ENCODE data around the gene CKAP2L.
A peak's percentile ranks its signal among the peaks of the same experiment; 100 is the strongest.

The CKAP2L gene

GRCh38 chr2:112784199-112785189 is 20.1 kb upstream of the CKAP2L start, which contains the start of gene IL1A:
TSS of gene IL1A (minus strand) at chr2:112784493. CDS start at chr2:112783770, 723 bp downstream.
- DNase-seq (ENCODE audit: low read depth): no peak
- TF ChIP-seq CTCF (IDR thresholded peaks at IDR 0.05; ENCODE audit: control insufficient read depth, extremely low read depth, insufficient read depth): no peak
- no peak within 1 kb of the TSS for H3K4me3 ChIP-seq (ENCODE audit: low read depth, low read length)

- TF ChIP-seq CTCF (IDR thresholded peaks at IDR 0.05; ENCODE audit: control insufficient read depth, extremely low read depth, insufficient read depth): no peak
- DNase-seq (ENCODE audit: low read depth): no peak
- H3K4me3 ChIP-seq (ENCODE audit: low read depth, low read length): no peak overlapping the region
These were observed 18.8 kb upstream of the CKAP2L start for GRCh38 chr2:112783187-112783714.

GRCh38 chr2:112782234-112782799 is 17.9 kb upstream of the CKAP2L start:
- no peak for TF ChIP-seq CTCF (IDR thresholded peaks at IDR 0.05; ENCODE audit: control insufficient read depth, extremely low read depth, insufficient read depth)
- no peak for DNase-seq (ENCODE audit: low read depth)
- H3K4me3 ChIP-seq (ENCODE audit: low read depth, low read length): no peak overlapping the region

- DNase-seq (ENCODE audit: low read depth): peak; percentile 41
- TF ChIP-seq CTCF (IDR thresholded peaks at IDR 0.05; ENCODE audit: control insufficient read depth, extremely low read depth, insufficient read depth): no peak
These were observed 15.2 kb upstream of the CKAP2L start for GRCh38 chr2:112779598-112779997.

GRCh38 chr2:112777036-112777435 is 12.6 kb upstream of the CKAP2L start:
- TF ChIP-seq CTCF (IDR thresholded peaks at IDR 0.05; ENCODE audit: control insufficient read depth, extremely low read depth, insufficient read depth): no peak
- no peak for DNase-seq (ENCODE audit: low read depth)
- H3K4me3 ChIP-seq (ENCODE audit: low read depth, low read length): no peak overlapping the region

More at GRCh38 chr2:112779598-112779997, 15.2 kb upstream of the CKAP2L start:
- H3K4me3 ChIP-seq (ENCODE audit: low read depth, low read length): no peak overlapping the region

GRCh38 chr2:112776113-112776512 is 11.7 kb upstream of the CKAP2L start:
- no peak overlapping the region for H3K4me3 ChIP-seq (ENCODE audit: low read depth, low read length)
- no peak for TF ChIP-seq CTCF (IDR thresholded peaks at IDR 0.05; ENCODE audit: control insufficient read depth, extremely low read depth, insufficient read depth)
- no peak for DNase-seq (ENCODE audit: low read depth)

Data from LNCaP clone FGC (cell line).